HCT116 (cell line): Measurements from ENCODE around the gene CHCHD3. TPM values are rescaled to one million over a fixed set of nuclear protein-coding genes. Genes with fewer than 3 reads are reported as not detected.

Experiments used
- ATAC-seq: fragments of 200-7000 bp; cut with Tn5 transposase; 2 replicates; pipeline ENCODE4 v1.9.1; 2020; ENCODE audit warnings: mild to moderate bottlenecking, moderate library complexity
- BruUV-seq: library from RNA; stranded (reverse); fragments of 400-500 nt; replicated peaks from 2 replicates; lab custom pipeline; 2021; lab: Mats Ljungman, UMichigan
- CTCF ChIA-PET: fragments of 300-600 bp; sonication (Branson Sonifier 250); formaldehyde crosslinking; loops from one replicate; lab custom pipeline; 2021; ENCODE audit warnings: antibody characterized with exemption; lab: Charles Lee
- POLR2A ChIA-PET: fragments of 300-600, 350-600 bp; sonication (Branson Sonifier 250); formaldehyde crosslinking; loops from one replicate; lab custom pipeline; 2021; ENCODE audit warnings: antibody characterized with exemption; lab: Charles Lee
- RAD21 ChIA-PET, 2 experiments: fragments of 300-600 bp; sonication (Branson Sonifier 250); formaldehyde crosslinking; loops; one replicate each; lab custom pipeline; 2023; ENCODE audit warnings: low total read pairs in 2 of 2; ENCODE audit not compliant: uncharacterized antibody in 2 of 2, unreplicated experiment in 2 of 2, low non-redundant PET in 1 of 2; lab: Charles Lee
- DNase-seq: peaks from one replicate; pipeline ENCODE4 v3.0.0-alpha.2; 2010; ENCODE audit warnings: low read depth, low spot score
- H2AFZ ChIP-seq: fragments of 200-600 bp; shearing (Covaris generic), sonication (generic); 2 replicates; pipeline ENCODE4 v1.6.1; 2017; ENCODE audit warnings: low read depth, mixed run types, mixed read lengths, antibody characterized with exemption, low read length; ENCODE audit not compliant: poor library complexity, severe bottlenecking
- H3K27ac ChIP-seq: 2 replicates; pipeline ENCODE4 v1.5.1; 2012; ENCODE audit warnings: low read depth, low read length
- H3K27me3 ChIP-seq: fragments of 200-600 bp; sonication (generic); 2 replicates; pipeline ENCODE4 v1.6.1; 2016; ENCODE audit warnings: mixed run types, low read length, mixed read lengths; ENCODE audit not compliant: insufficient read depth
- H3K36me3 ChIP-seq, 2 experiments: fragments of 200-500 bp in 1 of 2; fragments of 200-600 bp in 1 of 2; sonication (Bioruptor generic) in 1 of 2; sonication (generic) in 1 of 2; 2 replicates each; pipeline versions ENCODE4 v1.5.1 to v1.6.1; 2014 to 2016; ENCODE audit warnings: low read length in 2 of 2, inconsistent platforms in 1 of 2, mixed read lengths in 1 of 2, mixed run types in 1 of 2; ENCODE audit not compliant: insufficient read depth in 2 of 2, control insufficient read depth in 1 of 2
- H3K4me1 ChIP-seq, 2 experiments: fragments of 200-600 bp in 1 of 2; sonication (generic) in 1 of 2; 2 replicates each; pipeline versions ENCODE4 v1.5.1 to v1.6.1; 2012 to 2017; ENCODE audit warnings: low read length in 2 of 2, inconsistent platforms in 1 of 2, mild to moderate bottlenecking in 1 of 2, mixed read lengths in 1 of 2, mixed run types in 1 of 2, moderate library complexity in 1 of 2; ENCODE audit not compliant: insufficient read depth in 2 of 2, control insufficient read depth in 1 of 2
- H3K4me2 ChIP-seq: fragments of 200-600 bp; sonication (generic); 2 replicates; pipeline ENCODE4 v1.6.1; 2017; ENCODE audit warnings: mixed run types, low read length, mixed read lengths
- H3K4me3 ChIP-seq, 2 experiments: fragments of 200-600 bp in 1 of 2; sonication (generic) in 1 of 2; replicated peaks in 1 of 2; 2 replicates each; pipeline ENCODE4 v1.5.1; 2011 to 2016; ENCODE audit warnings: low read length in 2 of 2, control low read depth in 1 of 2, low read depth in 1 of 2, mild to moderate bottlenecking in 1 of 2, mixed read lengths in 1 of 2, mixed run types in 1 of 2
- H3K79me2 ChIP-seq: fragments of 200-600 bp; sonication (generic); 2 replicates; pipeline ENCODE4 v1.6.1; 2017; ENCODE audit warnings: mild to moderate bottlenecking, mixed run types, low read length, moderate library complexity, mixed read lengths; ENCODE audit not compliant: insufficient read depth
- H3K9ac ChIP-seq: fragments of 200-600 bp; sonication (generic); 2 replicates; pipeline ENCODE4 v1.6.1; 2016; ENCODE audit warnings: low read length, mixed read lengths
- H3K9me2 ChIP-seq: fragments of 200-600 bp; sonication (generic), shearing (Covaris generic); 2 replicates; pipeline ENCODE4 v1.6.1; 2017; ENCODE audit warnings: mixed run types, mild to moderate bottlenecking, moderate library complexity; ENCODE audit not compliant: insufficient read depth
- H3K9me3 ChIP-seq, 2 experiments: fragments of 200-500 bp in 1 of 2; fragments of 200-600 bp in 1 of 2; sonication (Bioruptor generic) in 1 of 2; sonication (generic) in 1 of 2; 2 replicates each; pipeline ENCODE4 v1.6.1; 2014 to 2017; ENCODE audit warnings: low read length in 2 of 2, mixed read lengths in 2 of 2, inconsistent platforms in 1 of 2, low read depth in 1 of 2, mild to moderate bottlenecking in 1 of 2, mixed run types in 1 of 2, moderate library complexity in 1 of 2; ENCODE audit not compliant: control insufficient read depth in 1 of 2, insufficient read depth in 1 of 2
- H4K20me1 ChIP-seq: fragments of 200-600 bp; sonication (generic), shearing (Covaris generic); 2 replicates; pipeline ENCODE4 v1.6.1; 2017; ENCODE audit warnings: mixed run types, mild to moderate bottlenecking, moderate library complexity; ENCODE audit not compliant: insufficient read depth
- ATF3 ChIP-seq: IDR thresholded peaks from 2 replicates; pipeline ENCODE4 v1.6.1; 2012
- CBX3 ChIP-seq: IDR thresholded peaks from 2 replicates; pipeline ENCODE4 v1.6.1; 2012; ENCODE audit warnings: low read depth
- CEBPB ChIP-seq: IDR thresholded peaks from 2 replicates; pipeline ENCODE4 v1.6.1; 2012; ENCODE audit warnings: low read depth
- EZH2 ChIP-seq: fragments of 200-600 bp; sonication (generic); IDR thresholded peaks from 2 replicates; pipeline ENCODE4 v1.6.1; 2017; ENCODE audit warnings: antibody characterized with exemption, mixed run types
- JUND ChIP-seq: IDR thresholded peaks from 2 replicates; pipeline ENCODE4 v1.6.1; 2012
- MAX ChIP-seq: IDR thresholded peaks from 2 replicates; pipeline ENCODE4 v1.6.1; 2012
- POLR2A ChIP-seq: IDR thresholded peaks from 2 replicates; pipeline ENCODE4 v1.7.0; 2011; ENCODE audit warnings: borderline replicate concordance; ENCODE audit not compliant: insufficient read depth, insufficient read length; ENCODE audit errors: extremely low read depth
- REST ChIP-seq: IDR thresholded peaks from 2 replicates; pipeline ENCODE4 v1.6.1; 2012; ENCODE audit warnings: low read depth
- SRF ChIP-seq: IDR thresholded peaks from 2 replicates; pipeline ENCODE4 v1.6.1; 2012; ENCODE audit warnings: low read depth
- TCF7L2 ChIP-seq: IDR thresholded peaks from 2 replicates; pipeline ENCODE4 v1.7.0; 2011; ENCODE audit warnings: borderline replicate concordance, inconsistent platforms; ENCODE audit not compliant: insufficient read depth, insufficient read length; ENCODE audit errors: extremely low read depth
- YY1 ChIP-seq: IDR thresholded peaks from 2 replicates; pipeline ENCODE4 v1.6.1; 2011; ENCODE audit warnings: low read length, low read depth, moderate library complexity, mild to moderate bottlenecking; ENCODE audit not compliant: insufficient replicate concordance; ENCODE audit errors: extremely low read depth
- ZNF274 ChIP-seq: fragments of 200-500 bp; sonication (Bioruptor generic); IDR thresholded peaks from 2 replicates; pipeline ENCODE4 v1.6.1; 2014; ENCODE audit warnings: mild to moderate bottlenecking, low read depth, low read length, inconsistent platforms
- intact Hi-C: fragments of 100-400 bp; cut with micrococcal nuclease; formaldehyde crosslinking; loops from 2 replicates; pipeline ENCODE4 v1.10.0; 2022
- total RNA-seq: library from RNA; stranded (reverse); gene quantifications from one replicate; pipeline ENCODE4 v1.2.1, GENCODE V29; 2021; ENCODE audit not compliant: unreplicated experiment
- TF ChIP-seq, protein P1 (sequence below), 3 experiments: fragments of 200-600 bp in 1 of 3; sonication (generic) in 1 of 3; IDR thresholded peaks in 2 of 3; conservative IDR thresholded peaks in 1 of 3; 2 replicates each; pipeline ENCODE4 v1.5.1; 2012 to 2017; ENCODE audit warnings: low read depth in 2 of 3, low read length in 2 of 3, antibody characterized with exemption in 1 of 3, borderline replicate concordance in 1 of 3, control low read depth in 1 of 3, mild to moderate bottlenecking in 1 of 3, mixed read lengths in 1 of 3, mixed run types in 1 of 3, moderate library complexity in 1 of 3; ENCODE audit not compliant: insufficient read depth in 1 of 3

The CHCHD3 gene
- total RNA-seq, 1 experiment from 2014 or later: 73.5 TPM

GRCh38 chr7:133048589-133048988 is 33.3 kb downstream of the CHCHD3 start:
- H3K9ac ChIP-seq: no peak overlapping the region
- peaks cover 84% of the 10 kb centered on the region for H3K79me2 ChIP-seq
- H2AFZ ChIP-seq: no peak overlapping the region
- H3K4me3 ChIP-seq: no peak overlapping the region
- DNase-seq (no peak), ATAC-seq (no peak)
- H3K27me3 ChIP-seq: no peaks in the 10 kb centered on the region
- H3K27ac ChIP-seq: no peak overlapping the region
- no TSS peak for BruUV-seq
- no peaks in the 10 kb centered on the region for H3K9me3 ChIP-seq
- TF ChIP-seq, protein P1, sequence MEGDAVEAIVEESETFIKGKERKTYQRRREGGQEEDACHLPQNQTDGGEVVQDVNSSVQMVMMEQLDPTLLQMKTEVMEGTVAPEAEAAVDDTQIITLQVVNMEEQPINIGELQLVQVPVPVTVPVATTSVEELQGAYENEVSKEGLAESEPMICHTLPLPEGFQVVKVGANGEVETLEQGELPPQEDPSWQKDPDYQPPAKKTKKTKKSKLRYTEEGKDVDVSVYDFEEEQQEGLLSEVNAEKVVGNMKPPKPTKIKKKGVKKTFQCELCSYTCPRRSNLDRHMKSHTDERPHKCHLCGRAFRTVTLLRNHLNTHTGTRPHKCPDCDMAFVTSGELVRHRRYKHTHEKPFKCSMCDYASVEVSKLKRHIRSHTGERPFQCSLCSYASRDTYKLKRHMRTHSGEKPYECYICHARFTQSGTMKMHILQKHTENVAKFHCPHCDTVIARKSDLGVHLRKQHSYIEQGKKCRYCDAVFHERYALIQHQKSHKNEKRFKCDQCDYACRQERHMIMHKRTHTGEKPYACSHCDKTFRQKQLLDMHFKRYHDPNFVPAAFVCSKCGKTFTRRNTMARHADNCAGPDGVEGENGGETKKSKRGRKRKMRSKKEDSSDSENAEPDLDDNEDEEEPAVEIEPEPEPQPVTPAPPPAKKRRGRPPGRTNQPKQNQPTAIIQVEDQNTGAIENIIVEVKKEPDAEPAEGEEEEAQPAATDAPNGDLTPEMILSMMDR (IDR thresholded peaks at IDR 0.05 in 2 of 3, conservative IDR thresholded peaks at IDR 0.05 in 1 of 3; ENCODE audit: borderline replicate concordance in 1 of 3, insufficient read depth in 1 of 3, low read depth in 2 of 3, low read length in 2 of 3): no peak
- TF ChIP-seq EZH2 (no peak), ATF3 (no peak)
- H3K9me2 ChIP-seq: no peaks in the 10 kb centered on the region
- CTCF ChIA-PET: interaction anchor here (0.7 kb wide), 1 partner anchor 7 kb away, joined by 3 read pairs; no protein-coding TSS in a partner anchor
- RAD21 ChIA-PET: no interaction called here
- H3K4me2 ChIP-seq: no peak overlapping the region
- intact Hi-C loops: no loop called here
- H4K20me1 ChIP-seq: peaks cover 13% of the 10 kb centered on the region; the same call in 1 of the 2 replicates
- no peaks in the 10 kb centered on the region for H3K36me3 ChIP-seq
- no peaks in the 10 kb centered on the region for H3K4me1 ChIP-seq
- POLR2A ChIA-PET: no interaction called here

DNA sequence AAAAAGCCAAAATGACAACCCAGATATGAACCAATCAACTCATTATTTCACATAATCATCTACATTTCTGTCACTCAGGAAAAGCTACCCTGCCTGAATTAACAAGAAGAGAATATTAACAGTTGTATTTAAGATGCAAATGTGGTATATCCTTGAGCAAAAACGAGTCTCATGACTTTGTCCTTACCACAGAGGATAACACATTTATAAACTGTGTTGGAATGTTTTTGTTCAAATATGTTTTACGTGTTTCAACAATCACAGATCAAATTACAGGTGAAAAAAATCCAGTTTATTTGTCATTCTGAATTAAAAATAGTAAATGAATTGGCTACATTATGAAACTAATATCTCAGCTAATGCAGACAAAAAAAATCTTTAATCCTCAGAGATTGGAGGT is 34.6 kb downstream of the CHCHD3 start:
- BruUV-seq: no TSS peak
- H3K27me3 ChIP-seq: no peaks in the 10 kb centered on the region
- DNase-seq (no peak), ATAC-seq (no peak)
- no peaks in the 10 kb centered on the region for H3K36me3 ChIP-seq
- no peaks in the 10 kb centered on the region for H3K9me3 ChIP-seq
- peaks cover 72% of the 10 kb centered on the region for H3K79me2 ChIP-seq
- no peaks in the 10 kb centered on the region for H3K4me1 ChIP-seq
- no peak overlapping the region for H2AFZ ChIP-seq
- no peaks in the 10 kb centered on the region for H3K9me2 ChIP-seq
- RAD21 ChIA-PET: no interaction called here
- POLR2A ChIA-PET: no interaction called here
- H3K4me2 ChIP-seq: no peak overlapping the region
- no peak overlapping the region for H3K27ac ChIP-seq
- intact Hi-C loops: no loop called here
- no peak overlapping the region for H3K9ac ChIP-seq
- CTCF ChIA-PET: no interaction called here
- no peak overlapping the region for H3K4me3 ChIP-seq
- peaks cover 13% of the 10 kb centered on the region; the same call in 1 of the 2 replicates for H4K20me1 ChIP-seq
- TF ChIP-seq TCF7L2 (no peak), REST (no peak), CEBPB (no peak), ATF3 (no peak), SRF (no peak), CBX3 (no peak), MAX (no peak), YY1 (no peak), POLR2A (no peak), ZNF274 (no peak), JUND (no peak)
